ENCODE measurements around the gene PKD2L1.

Gene PKD2L1

DNA sequence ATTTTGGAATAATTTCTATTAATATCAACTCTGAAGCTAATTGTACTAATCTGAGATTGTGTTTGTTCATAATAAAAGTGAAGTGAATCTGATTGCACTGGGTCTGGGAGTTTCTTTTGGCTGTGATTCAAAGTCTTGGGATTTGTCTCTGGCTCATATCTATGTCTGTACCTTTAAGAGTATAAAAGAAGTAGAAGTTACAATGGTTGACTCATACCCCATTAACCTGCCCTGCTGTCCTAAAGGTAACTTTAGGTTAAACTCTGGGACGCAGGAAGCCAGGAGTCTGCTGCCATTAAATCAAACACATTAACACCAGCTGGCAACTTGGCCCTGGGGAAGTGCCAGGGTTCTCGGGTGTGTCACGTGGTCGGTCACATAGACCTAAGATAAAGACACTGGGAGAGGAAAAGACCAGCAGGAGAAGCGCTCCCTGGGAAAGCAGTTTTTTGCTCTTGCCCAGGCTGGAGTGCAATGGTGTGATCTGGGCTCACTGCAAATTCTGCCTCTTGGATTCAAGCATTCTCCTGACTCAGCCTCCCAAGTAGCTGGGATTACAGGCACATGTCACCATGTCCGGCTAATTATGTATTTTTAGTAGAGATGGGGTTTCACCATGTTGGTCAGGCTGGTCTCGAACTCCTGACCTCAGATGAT, 34.8 kb upstream of the PKD2L1 start:
- Histone ChIP-seq H3K4me1 (ENCODE audit: control insufficient read depth, insufficient read depth, low read length) (peaks cover 8% of the 10 kb centered on the region), H3K4me3 (ENCODE audit: low read length) (no peak overlapping the region), H3K9ac (ENCODE audit: low read depth, low read length) (no peak overlapping the region), H3K27me3 (ENCODE audit: control insufficient read depth, insufficient read depth, low read length) (no peaks in the 10 kb centered on the region), H3K36me3 (ENCODE audit: insufficient read depth, low read length) (peaks cover 25% of the 10 kb centered on the region), H3K9me3 (replicated peaks; ENCODE audit: low read length) (no peaks in the 10 kb centered on the region), H3K4me2 (ENCODE audit: low read length) (peak overlapping the region; percentile 51)

DNA sequence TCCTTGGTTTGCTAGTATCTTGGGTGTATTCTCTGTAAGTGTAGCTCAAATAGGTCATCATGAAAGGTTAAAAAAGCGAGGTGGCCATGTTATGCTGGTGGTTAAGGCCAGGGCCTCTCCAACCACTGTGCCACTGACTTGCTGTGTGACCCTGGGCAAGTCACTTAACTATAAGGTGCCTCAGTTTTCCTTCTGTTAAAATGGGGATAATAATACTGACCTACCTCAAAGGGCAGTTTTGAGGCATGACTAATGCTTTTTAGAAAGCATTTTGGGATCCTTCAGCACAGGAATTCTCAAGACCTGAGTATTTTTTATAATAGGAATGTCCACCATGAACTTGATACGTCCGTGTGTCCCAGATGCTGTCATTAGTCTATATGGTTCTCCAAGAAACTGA, 34.1 kb upstream of the PKD2L1 start:
- no peaks in the 10 kb centered on the region for H3K9me3 ChIP-seq (replicated peaks; ENCODE audit: low read length)
- H3K4me2 ChIP-seq (ENCODE audit: low read length), result no peak overlapping the region
- H3K27me3 ChIP-seq (ENCODE audit: control insufficient read depth, insufficient read depth, low read length), result no peaks in the 10 kb centered on the region
- H3K4me1 ChIP-seq (ENCODE audit: control insufficient read depth, insufficient read depth, low read length), result peaks cover 11% of the 10 kb centered on the region
- H3K9ac ChIP-seq (ENCODE audit: low read depth, low read length), result no peak overlapping the region
- no peak overlapping the region for H3K4me3 ChIP-seq (ENCODE audit: low read length)
- H3K36me3 ChIP-seq (ENCODE audit: insufficient read depth, low read length), result peaks cover 32% of the 10 kb centered on the region

DNA sequence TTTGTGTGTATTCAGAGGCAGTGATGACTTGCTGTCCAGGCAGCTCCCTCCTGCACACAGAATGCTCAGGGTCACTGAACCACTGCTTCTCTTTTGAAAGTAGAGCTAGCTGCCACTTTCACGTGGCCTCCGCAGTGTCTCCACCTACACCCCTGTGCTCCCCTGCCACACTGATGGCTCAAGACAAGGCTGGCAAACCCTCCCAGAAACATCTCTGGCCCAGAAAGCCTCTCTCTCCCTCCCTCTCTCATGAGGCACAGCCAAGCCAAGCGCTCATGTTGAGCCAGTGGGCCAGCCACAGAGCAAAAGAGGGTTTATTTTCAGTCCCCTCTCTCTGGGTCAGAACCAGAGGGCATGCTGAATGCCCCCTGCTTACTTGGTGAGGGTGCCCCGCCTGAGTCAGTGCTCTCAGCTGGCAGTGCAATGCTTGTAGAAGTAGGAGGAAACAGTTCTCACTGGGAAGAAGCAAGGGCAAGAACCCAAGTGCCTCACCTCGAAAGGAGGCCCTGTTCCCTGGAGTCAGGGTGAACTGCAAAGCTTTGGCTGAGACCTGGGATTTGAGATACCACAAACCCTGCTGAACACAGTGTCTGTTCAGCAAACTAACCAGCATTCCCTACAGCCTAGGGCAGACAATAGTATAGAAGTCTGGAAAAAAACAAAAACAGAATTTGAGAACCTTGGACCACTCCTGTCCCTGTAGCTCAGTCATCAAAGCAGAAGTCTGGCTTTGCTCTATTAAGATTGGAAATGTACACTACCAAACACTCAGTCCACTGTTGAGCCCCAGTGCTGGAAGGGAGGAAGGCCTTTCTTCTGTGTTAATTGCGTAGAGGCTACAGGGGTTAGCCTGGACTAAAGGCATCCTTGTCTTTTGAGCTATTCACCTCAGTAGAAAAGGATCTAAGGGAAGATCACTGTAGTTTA, 32.8 kb upstream of the PKD2L1 start:
- Histone ChIP-seq H3K4me3 (ENCODE audit: low read length) (no peak overlapping the region), H3K9ac (ENCODE audit: low read depth, low read length) (no peak overlapping the region)

DNA sequence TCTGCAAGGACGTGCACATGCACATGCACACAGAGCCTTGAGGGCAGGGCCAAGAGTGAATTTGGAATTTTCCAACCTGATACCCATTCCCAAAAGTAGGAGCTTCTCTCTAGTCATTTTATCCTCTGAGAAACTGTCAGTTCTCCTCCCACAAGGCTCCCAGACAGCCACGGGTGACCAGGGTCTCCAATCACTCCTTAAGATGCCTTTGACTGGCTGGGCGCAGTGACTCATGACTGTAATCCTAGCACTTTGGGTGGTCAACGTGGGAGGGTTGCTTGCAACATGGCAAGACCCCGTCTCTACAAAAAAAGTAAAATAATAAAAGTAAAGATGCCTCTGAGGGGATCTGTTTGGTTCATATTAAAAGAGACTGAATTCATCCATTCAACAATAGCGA, 30.2 kb upstream of the PKD2L1 start:
- peaks cover 61% of the 10 kb centered on the region for H3K36me3 ChIP-seq (ENCODE audit: insufficient read depth, low read length)
- no peaks in the 10 kb centered on the region for H3K9me3 ChIP-seq (replicated peaks; ENCODE audit: low read length)
- H3K4me2 ChIP-seq (ENCODE audit: low read length), result no peak overlapping the region
- H3K9ac ChIP-seq (ENCODE audit: low read depth, low read length), result no peak overlapping the region
- no peaks in the 10 kb centered on the region for H3K27me3 ChIP-seq (ENCODE audit: control insufficient read depth, insufficient read depth, low read length)
- H3K4me1 ChIP-seq (ENCODE audit: control insufficient read depth, insufficient read depth, low read length), result peaks cover 11% of the 10 kb centered on the region
- H3K4me3 ChIP-seq (ENCODE audit: low read length), result no peak overlapping the region

More for the DNA sequence above, 32.8 kb upstream of the PKD2L1 start:
- Histone ChIP-seq H3K9me3 (replicated peaks; ENCODE audit: low read length) (no peaks in the 10 kb centered on the region), H3K4me2 (ENCODE audit: low read length) (no peak overlapping the region), H3K4me1 (ENCODE audit: control insufficient read depth, insufficient read depth, low read length) (peaks cover 11% of the 10 kb centered on the region), H3K36me3 (ENCODE audit: insufficient read depth, low read length) (peaks cover 37% of the 10 kb centered on the region), H3K27me3 (ENCODE audit: control insufficient read depth, insufficient read depth, low read length) (no peaks in the 10 kb centered on the region)

DNA sequence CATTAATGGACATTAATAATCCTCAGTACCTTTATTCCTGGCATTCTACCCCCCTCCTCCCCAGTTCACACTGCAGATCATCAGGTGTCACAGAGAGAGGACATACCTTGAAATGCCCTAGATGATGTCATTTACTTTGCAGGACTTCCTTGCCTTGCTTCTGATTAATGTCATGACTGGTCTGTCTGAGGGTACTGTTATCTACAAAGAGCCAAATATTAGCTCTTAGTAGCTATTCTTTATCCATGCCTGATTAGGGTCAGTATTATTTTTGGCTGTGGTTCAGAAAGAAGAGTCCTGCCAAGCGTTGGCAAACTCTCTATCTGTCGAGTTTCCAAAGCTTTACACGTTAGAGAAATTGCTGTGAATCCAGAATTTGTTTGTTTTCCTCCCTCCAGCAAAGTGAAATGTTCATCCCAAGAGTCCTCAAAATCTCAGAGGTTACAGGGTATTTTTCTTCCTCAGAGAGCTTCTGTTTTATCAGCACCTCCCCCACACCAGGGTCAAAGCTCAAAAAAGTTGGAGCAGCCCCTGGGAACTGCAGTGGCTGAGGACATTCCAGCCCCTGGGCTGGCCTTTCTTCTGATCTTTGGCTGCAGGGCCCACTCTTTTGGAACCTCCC, 29.6 kb upstream of the PKD2L1 start:
- Histone ChIP-seq H3K4me3 (ENCODE audit: low read length) (no peak overlapping the region), H3K9ac (ENCODE audit: low read depth, low read length) (no peak overlapping the region), H3K4me1 (ENCODE audit: control insufficient read depth, insufficient read depth, low read length) (peaks cover 6% of the 10 kb centered on the region), H3K27me3 (ENCODE audit: control insufficient read depth, insufficient read depth, low read length) (no peaks in the 10 kb centered on the region), H3K4me2 (ENCODE audit: low read length) (no peak overlapping the region), H3K9me3 (replicated peaks; ENCODE audit: low read length) (no peaks in the 10 kb centered on the region), H3K36me3 (ENCODE audit: insufficient read depth, low read length) (peaks cover 66% of the 10 kb centered on the region)

DNA sequence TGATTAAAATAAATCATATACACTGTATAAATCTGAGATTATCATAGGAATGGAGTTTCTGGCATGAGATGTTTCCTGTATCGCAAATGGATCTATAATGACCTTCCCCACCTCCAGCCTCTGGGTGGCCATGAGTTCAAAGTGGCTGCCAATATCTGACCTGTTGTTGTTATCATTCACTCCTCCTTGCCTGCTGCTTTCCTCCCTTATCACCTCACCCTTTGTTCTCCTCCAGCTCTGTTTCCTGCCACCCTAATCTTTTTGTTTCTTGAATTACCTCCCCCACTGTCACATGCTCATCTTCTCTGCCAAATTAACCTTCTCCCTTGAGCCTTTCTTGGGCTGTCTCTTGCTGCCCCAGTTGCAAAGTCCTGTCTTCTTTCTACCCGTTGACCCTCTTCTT, 29.0 kb upstream of the PKD2L1 start:
- Histone ChIP-seq H3K4me1 (ENCODE audit: control insufficient read depth, insufficient read depth, low read length) (peaks cover 3% of the 10 kb centered on the region), H3K36me3 (ENCODE audit: insufficient read depth, low read length) (peaks cover 72% of the 10 kb centered on the region)

DNA sequence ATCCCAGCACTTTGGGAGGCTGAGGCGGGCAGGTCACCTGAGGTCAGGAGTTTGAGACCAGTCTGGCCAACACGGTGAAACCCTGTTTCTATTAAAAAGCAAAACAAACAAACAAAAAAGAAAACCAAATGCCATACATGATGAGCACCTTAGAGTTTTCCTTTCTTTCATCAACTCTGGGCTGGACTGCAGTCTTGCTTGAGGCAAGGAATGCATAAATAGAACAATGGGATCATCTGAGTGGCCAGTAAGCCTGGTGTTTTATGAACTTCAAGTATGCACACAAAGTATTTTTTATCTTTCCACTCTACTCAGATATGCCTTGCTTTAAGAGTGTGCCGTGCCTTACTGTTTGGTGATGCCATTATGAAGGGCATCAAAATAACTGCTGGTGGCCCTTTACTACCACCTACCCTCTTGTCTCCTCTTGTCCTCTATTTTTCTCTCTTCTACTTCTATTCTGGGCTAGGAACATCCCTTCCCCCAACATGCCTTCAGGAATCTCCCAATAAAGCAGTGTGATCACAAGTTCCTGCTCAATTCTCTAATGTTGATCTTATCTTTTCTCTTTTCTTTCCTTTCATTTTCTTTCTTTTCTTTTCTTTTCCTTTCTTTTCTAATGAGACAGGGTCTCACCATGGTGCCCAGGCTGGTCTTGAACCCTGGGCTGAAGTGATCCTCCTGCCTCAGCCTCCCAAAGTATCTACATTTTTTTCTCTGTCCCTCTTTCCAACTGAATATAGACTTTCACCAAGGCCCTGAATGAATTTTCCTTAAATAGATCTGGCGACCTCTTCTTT, 27.2 kb upstream of the PKD2L1 start:
- Histone ChIP-seq H3K9me3 (replicated peaks; ENCODE audit: low read length) (no peaks in the 10 kb centered on the region), H3K4me1 (ENCODE audit: control insufficient read depth, insufficient read depth, low read length) (peaks cover 3% of the 10 kb centered on the region), H3K9ac (ENCODE audit: low read depth, low read length) (no peak overlapping the region), H3K4me2 (ENCODE audit: low read length) (no peak overlapping the region), H3K36me3 (ENCODE audit: insufficient read depth, low read length) (peaks cover 76% of the 10 kb centered on the region), H3K4me3 (ENCODE audit: low read length) (no peak overlapping the region), H3K27me3 (ENCODE audit: control insufficient read depth, insufficient read depth, low read length) (no peaks in the 10 kb centered on the region)

More for the DNA sequence above, 29.0 kb upstream of the PKD2L1 start:
- H3K27me3 ChIP-seq (ENCODE audit: control insufficient read depth, insufficient read depth, low read length), result no peaks in the 10 kb centered on the region
- H3K4me2 ChIP-seq (ENCODE audit: low read length), result no peak overlapping the region
- no peak overlapping the region for H3K4me3 ChIP-seq (ENCODE audit: low read length)
- H3K9me3 ChIP-seq (replicated peaks; ENCODE audit: low read length), result no peaks in the 10 kb centered on the region
- no peak overlapping the region for H3K9ac ChIP-seq (ENCODE audit: low read depth, low read length)

DNA sequence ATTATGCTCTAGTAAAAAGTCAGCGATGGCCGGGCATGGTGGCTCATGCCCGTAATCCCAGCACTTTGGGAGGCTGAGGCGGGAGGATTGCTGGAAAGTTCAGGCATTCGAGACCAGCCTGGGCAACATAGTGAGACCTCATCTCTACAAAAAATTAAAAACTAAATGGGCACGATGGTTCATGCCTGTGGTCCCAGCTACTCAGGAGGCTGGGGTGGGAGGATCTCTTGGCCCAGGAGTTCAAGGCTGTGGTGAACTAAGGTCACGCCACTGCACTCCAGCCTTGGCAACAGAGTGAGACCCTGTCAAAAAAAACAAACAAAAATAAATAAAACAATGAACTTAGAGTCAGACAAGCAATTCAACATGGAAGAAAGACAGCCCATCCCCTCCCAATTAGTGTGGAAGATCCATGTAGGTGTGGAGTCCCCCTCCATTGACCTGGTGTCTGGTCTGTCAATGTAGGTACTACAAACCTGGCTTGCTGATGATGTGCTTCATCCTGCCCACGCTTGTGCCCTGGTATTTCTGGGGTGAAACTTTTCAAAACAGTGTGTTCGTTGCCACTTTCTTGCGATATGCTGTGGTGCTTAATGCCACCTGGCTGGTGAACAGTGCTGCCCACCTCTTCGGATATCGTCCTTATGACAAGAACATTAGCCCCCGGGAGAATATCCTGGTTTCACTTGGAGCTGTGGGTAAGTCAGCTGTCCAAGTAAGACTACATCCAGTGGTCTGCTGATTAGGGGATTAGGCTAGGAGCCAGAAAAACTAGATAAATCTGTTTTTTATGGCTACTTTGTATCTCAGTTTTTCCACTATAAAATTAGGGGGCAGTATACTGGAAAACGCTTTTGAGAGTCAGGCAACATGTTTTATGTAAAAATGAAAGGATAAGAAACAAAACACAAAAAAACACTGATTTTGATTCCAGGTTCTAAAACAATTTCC, 26.3 kb upstream of the PKD2L1 start:
- H3K36me3 ChIP-seq (ENCODE audit: insufficient read depth, low read length), result peaks cover 78% of the 10 kb centered on the region
- no peak overlapping the region for H3K4me3 ChIP-seq (ENCODE audit: low read length)
- H3K4me2 ChIP-seq (ENCODE audit: low read length), result no peak overlapping the region
- no peaks in the 10 kb centered on the region for H3K27me3 ChIP-seq (ENCODE audit: control insufficient read depth, insufficient read depth, low read length)
- H3K9me3 ChIP-seq (replicated peaks; ENCODE audit: low read length), result no peaks in the 10 kb centered on the region
- peaks cover 3% of the 10 kb centered on the region for H3K4me1 ChIP-seq (ENCODE audit: control insufficient read depth, insufficient read depth, low read length)
- no peak overlapping the region for H3K9ac ChIP-seq (ENCODE audit: low read depth, low read length)

DNA sequence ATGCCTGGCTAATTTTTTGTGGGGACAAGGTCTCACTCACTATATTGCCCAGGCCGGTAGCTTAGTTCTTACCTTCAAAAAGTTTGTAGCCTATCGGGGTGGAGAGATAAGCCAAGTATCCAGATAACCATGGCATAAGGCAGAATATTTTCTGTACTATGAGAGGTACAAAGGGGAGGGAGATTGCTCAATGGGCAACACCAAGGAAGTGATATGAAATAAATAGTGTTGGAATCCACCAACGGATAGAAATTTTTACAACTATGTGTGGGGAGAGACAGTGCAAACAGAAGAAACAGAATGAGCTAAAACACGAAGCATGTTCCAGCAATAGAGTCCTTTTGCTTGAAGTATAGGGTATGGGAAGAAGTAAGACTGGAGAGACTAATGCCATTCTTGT, 25.1 kb upstream of the PKD2L1 start:
- no peak overlapping the region for H3K9ac ChIP-seq (ENCODE audit: low read depth, low read length)
- H3K27me3 ChIP-seq (ENCODE audit: control insufficient read depth, insufficient read depth, low read length), result no peaks in the 10 kb centered on the region
- no peak overlapping the region for H3K4me2 ChIP-seq (ENCODE audit: low read length)
- H3K36me3 ChIP-seq (ENCODE audit: insufficient read depth, low read length), result peaks cover 79% of the 10 kb centered on the region
- H3K4me1 ChIP-seq (ENCODE audit: control insufficient read depth, insufficient read depth, low read length), result peaks cover 3% of the 10 kb centered on the region
- no peak overlapping the region for H3K4me3 ChIP-seq (ENCODE audit: low read length)
- no peaks in the 10 kb centered on the region for H3K9me3 ChIP-seq (replicated peaks; ENCODE audit: low read length)

DNA sequence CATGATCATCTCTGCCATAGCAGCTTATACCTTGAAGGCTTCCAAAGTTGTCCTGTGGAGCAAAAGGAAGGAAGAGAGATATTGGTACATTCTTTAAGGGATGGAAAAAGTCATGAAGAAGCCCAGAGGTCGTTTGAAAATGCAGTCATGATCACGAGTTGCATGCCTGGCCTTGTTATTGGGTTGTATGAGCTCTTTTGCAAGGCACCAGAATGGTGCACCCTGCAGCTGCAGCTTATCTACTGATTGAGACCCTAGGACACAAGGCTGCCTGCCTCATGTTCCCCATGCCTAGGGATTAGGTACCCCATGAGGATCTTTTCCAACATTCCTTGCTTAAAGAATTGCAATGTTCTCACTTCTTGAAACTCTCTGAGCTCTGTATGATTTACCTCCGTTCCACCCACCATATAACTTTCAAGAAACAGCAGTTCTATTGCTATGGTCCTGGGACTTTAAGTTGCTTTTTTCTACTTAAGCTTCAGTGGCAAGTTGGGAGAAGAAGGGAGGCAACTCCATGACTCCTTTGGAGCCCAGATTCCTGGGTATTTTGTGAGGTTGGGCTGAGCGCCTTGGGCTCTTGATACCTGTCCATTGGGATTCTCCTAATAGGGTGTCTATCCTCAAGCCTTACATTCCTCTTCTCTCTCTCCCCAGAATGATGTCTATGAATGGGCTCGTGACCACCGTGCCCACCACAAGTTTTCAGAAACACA, 23.9 kb upstream of the PKD2L1 start:
- Histone ChIP-seq H3K4me2 (ENCODE audit: low read length) (no peak overlapping the region), H3K27me3 (ENCODE audit: control insufficient read depth, insufficient read depth, low read length) (no peaks in the 10 kb centered on the region), H3K36me3 (ENCODE audit: insufficient read depth, low read length) (peaks cover 79% of the 10 kb centered on the region), H3K9me3 (replicated peaks; ENCODE audit: low read length) (no peaks in the 10 kb centered on the region), H3K4me1 (ENCODE audit: control insufficient read depth, insufficient read depth, low read length) (peaks cover 6% of the 10 kb centered on the region), H3K9ac (ENCODE audit: low read depth, low read length) (no peak overlapping the region), H3K4me3 (ENCODE audit: low read length) (no peak overlapping the region)

All from skeletal muscle satellite cell (primary cell).